Astrocyte of the spinal cord (primary cell): ENCODE measurements around the gene TMEM123.

Experiments used
- DNase-seq: peaks from one replicate; pipeline ENCODE4 v3.0.0; 2011; ENCODE audit warnings: low read depth, low spot score
- H3K4me3 ChIP-seq: 2 replicates; pipeline ENCODE4 v1.5.1; 2011; ENCODE audit warnings: low read depth, mild to moderate bottlenecking, low read length, moderate library complexity
- CTCF ChIP-seq: IDR thresholded peaks from 2 replicates; pipeline ENCODE4 v1.5.1; 2012; ENCODE audit warnings: low read depth, mild to moderate bottlenecking, low read length, inconsistent platforms
- in situ Hi-C: cut with HindIII; loops from 2 replicates; pipeline ENCODE4 v1.10.0; 2017; ENCODE audit warnings: low sequenced_read_pairs

Gene TMEM123

GRCh38 chr11:102405501-102405900, 47.1 kb downstream of the TMEM123 start:
- in situ Hi-C loops, result no loop called here
- no peak overlapping the region for H3K4me3 ChIP-seq
- TF ChIP-seq CTCF, result no peak
- no peak for DNase-seq

- no peak for TF ChIP-seq CTCF
- no peak for DNase-seq
- no peak overlapping the region for H3K4me3 ChIP-seq
- in situ Hi-C loops, result no loop called here
Measured at GRCh38 chr11:102402548-102402947, 50.0 kb downstream of the TMEM123 start.

DNA sequence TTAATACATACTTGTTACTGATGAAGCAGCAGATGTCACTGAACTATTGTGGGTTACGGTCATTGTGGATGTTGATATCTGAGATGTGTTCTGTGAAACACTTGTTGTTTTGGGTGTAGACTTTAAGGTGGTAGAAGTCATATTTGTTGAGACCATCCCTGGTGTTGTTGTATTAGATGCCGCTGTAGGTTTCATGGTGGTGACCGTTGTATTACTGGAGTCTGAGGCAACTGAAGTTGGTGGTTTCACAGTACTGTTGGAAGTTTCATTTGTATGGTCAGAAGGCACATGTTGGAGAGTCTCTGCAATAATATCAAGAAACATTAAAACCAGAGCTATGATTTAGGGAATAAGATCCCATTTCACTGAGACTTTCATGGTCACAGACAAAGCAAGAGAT, 50.7 kb downstream of the TMEM123 start:
- in situ Hi-C loops, result no loop called here
- no peak for TF ChIP-seq CTCF
- H3K4me3 ChIP-seq, result no peak overlapping the region
- DNase-seq, result no peak

DNA sequence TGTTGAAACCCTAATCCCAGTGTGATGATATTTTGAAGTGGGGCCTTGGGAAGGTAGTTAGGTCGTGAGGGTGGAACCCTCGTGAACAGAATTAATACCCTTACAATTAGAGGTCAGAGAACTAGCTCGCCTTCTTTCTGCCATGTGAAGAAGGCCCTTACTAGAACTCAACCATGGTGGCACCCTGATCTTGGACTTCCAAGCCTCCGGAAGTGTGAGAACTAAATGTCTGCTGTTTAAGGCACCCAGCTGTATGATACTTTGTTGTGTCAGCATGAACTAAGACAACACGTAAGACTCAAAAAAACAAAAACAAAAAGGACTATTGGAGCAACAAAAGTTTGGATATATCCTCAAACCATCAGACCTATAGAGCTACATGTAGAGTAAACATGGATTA, 52.0 kb downstream of the TMEM123 start:
- TF ChIP-seq CTCF, result no peak
- DNase-seq, result no peak
- no peak overlapping the region for H3K4me3 ChIP-seq
- in situ Hi-C loops, result no loop called here

- TF ChIP-seq CTCF, result no peak
- no peak for DNase-seq
- no peak overlapping the region for H3K4me3 ChIP-seq
- in situ Hi-C loops, result no loop called here
Measured at GRCh38 chr11:102399189-102399588, 53.4 kb downstream of the TMEM123 start.

GRCh38 chr11:102398297-102398696, 54.3 kb downstream of the TMEM123 start:
- in situ Hi-C loops, result no loop called here

More at GRCh38 chr11:102398297-102398696, 54.3 kb downstream of the TMEM123 start:
- no peak overlapping the region for H3K4me3 ChIP-seq
- no peak for TF ChIP-seq CTCF
- DNase-seq, result no peak
